Neutrophil (primary cell): Measurements from ENCODE around the gene PI4KA.

ENCODE experiments used
- H3K27ac ChIP-seq: fragments of 200-600 bp; sonication (generic); 2 replicates; pipeline ENCODE4 v1.5.1; 2016; ENCODE audit warnings: mild to moderate bottlenecking, moderate library complexity
- H3K27me3 ChIP-seq: fragments of 200-600 bp; sonication (generic); 2 replicates; pipeline ENCODE4 v1.6.0; 2016; ENCODE audit warnings: mild to moderate bottlenecking
- H3K36me3 ChIP-seq: fragments of 200-600 bp; sonication (generic); 2 replicates; pipeline ENCODE4 v1.5.1; 2017
- H3K4me1 ChIP-seq, 2 experiments: fragments of 200-600 bp in 1 of 2; sonication (generic) in 1 of 2; 1 replicate in 1 of 2; 2 replicates in 1 of 2; pipeline versions ENCODE4 v1.5.1 to v1.6.1; 2013 to 2016; ENCODE audit warnings: low read depth in 1 of 2, low read length in 1 of 2, mild to moderate bottlenecking in 1 of 2, moderate library complexity in 1 of 2; ENCODE audit not compliant: control insufficient read depth in 1 of 2, insufficient read depth in 1 of 2
- H3K4me3 ChIP-seq, 2 experiments: fragments of 200-600 bp in 1 of 2; sonication (generic) in 1 of 2; 1 replicate in 1 of 2; 2 replicates in 1 of 2; pipeline ENCODE4 v1.5.1; 2013 to 2016; ENCODE audit warnings: low read depth in 1 of 2, low read length in 1 of 2, mild to moderate bottlenecking in 1 of 2, moderate library complexity in 1 of 2
- H3K9me3 ChIP-seq: fragments of 200-600 bp; sonication (generic); 2 replicates; pipeline ENCODE4 v1.5.1; 2016
- TF ChIP-seq, protein P1 (sequence below): fragments of 200-600 bp; sonication (generic); IDR thresholded peaks from 2 replicates; pipeline ENCODE4 v1.5.1; 2016; ENCODE audit warnings: antibody characterized with exemption

PI4KA gene

DNA sequence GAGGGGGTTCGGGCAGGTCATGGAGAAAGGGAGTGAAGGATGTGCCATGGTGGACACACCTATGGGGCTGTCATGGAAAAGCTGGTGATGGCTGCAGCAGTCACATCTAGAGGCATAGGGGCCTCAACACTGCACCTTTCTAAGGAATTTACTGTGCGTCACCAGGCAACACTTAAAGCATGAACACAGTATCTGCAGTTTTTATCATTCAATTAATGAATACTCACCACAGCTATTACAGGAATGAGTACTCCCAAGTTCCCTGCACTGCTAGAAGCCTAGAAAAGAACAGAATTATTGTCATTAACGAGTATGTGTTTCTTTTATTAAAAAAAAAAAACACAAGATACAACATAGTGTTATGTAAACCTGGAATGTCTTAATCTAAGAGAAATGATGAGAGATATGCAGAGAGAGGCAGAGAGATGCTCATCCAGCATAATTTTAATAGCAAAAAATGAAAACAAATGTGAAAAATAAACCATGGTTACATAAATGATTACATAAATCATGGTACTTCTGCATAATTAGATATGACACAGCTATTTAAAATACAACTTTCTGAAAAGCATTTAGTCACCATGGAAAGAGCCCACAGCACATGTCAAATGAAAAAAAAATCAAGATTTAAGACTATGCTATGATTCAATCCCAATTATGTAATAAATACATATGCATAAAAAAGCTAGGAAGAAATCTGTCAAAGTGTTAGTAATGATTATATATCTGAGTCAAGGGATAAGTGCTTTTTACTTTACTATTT is 65.5 kb downstream of the PI4KA start:
- Histone ChIP-seq H3K4me3 (no peak overlapping the region), H3K36me3 (peaks cover 89% of the 10 kb centered on the region), H3K27ac (no peak overlapping the region), H3K27me3 (no peaks in the 10 kb centered on the region), H3K9me3 (no peaks in the 10 kb centered on the region), H3K4me1 (no peaks in the 10 kb centered on the region)
- TF ChIP-seq, protein P1, sequence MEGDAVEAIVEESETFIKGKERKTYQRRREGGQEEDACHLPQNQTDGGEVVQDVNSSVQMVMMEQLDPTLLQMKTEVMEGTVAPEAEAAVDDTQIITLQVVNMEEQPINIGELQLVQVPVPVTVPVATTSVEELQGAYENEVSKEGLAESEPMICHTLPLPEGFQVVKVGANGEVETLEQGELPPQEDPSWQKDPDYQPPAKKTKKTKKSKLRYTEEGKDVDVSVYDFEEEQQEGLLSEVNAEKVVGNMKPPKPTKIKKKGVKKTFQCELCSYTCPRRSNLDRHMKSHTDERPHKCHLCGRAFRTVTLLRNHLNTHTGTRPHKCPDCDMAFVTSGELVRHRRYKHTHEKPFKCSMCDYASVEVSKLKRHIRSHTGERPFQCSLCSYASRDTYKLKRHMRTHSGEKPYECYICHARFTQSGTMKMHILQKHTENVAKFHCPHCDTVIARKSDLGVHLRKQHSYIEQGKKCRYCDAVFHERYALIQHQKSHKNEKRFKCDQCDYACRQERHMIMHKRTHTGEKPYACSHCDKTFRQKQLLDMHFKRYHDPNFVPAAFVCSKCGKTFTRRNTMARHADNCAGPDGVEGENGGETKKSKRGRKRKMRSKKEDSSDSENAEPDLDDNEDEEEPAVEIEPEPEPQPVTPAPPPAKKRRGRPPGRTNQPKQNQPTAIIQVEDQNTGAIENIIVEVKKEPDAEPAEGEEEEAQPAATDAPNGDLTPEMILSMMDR: no peak

DNA sequence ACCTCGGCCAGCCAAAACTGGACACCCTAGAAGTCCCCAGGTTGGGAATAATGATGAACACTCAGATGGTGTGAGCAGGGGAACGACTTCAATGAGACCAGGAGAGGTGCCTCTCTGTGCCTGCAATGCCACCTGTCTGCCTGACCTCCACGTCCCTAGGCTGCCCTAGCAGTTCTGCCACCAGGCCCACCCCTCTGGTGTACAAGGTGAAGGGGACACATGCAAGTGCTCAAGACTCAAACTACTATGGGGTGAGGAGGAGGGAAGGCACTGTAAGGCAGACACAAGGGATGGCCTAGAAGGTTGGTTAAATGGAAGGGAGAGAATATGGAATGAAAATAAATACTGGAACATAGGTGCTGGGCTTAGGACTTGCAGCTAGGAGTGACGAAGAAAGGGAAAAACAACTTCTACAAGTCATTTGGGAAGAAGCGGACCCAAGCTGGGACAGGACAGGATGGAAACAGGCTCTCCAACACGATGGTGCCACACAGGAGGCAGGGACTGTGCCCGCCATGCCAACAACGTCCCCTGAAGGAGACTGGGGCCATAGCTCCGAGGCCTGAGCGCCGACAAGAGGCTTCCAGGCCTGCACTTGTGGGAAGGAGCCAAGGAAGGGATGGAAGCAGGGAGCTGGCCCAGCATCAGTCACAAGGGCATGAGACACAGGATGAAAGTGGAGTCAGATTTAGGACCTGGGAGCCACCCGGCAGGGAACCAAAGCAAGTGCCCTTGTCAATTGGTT is 66.2 kb downstream of the PI4KA start:
- TF ChIP-seq, protein P1: no peak
- H3K36me3 ChIP-seq: peaks cover 89% of the 10 kb centered on the region

DNA sequence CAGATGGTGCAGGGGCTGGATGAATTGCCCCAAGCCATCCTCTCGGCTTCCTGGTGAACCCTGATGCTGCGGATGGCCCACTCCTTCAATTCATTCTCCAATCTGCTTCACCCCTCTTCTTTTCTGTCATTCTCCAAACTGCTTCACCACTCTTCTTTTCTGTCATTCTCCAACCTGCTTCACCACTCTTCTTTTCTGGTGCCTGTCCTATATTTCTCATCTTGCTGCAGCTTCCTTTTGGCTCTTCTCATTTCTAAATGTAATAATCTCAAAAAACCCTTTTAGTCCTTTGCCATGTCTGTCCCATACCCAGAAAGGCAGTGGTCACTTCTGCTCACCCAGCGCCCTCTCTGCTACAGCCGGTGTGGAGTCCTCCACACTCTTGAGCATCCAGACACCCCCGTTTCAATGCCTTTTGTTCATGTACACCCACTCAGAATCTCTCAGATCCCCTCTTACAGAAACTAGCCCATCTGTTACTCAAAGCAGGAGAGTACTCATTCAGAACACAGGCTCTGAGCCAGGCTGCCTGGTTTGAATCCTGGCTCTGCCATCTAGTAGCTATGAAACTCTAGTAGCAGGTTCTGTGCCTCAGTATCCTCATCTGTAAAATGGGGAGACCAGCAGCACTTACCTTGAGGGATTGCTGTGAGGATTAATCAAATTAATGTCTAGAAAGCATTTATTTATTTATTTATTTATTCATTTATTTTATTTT is 69.8 kb downstream of the PI4KA start:
- Histone ChIP-seq H3K27me3 (no peaks in the 10 kb centered on the region), H3K36me3 (peaks cover 83% of the 10 kb centered on the region), H3K4me3 (no peak overlapping the region), H3K4me1 (peaks cover 2 to 6% of the 10 kb centered on the region in 2 experiments), H3K9me3 (no peaks in the 10 kb centered on the region), H3K27ac (no peak overlapping the region)
- TF ChIP-seq, protein P1: no peak

More for the DNA sequence above, 66.2 kb downstream of the PI4KA start:
- Histone ChIP-seq H3K4me3 (no peak overlapping the region), H3K27ac (no peak overlapping the region), H3K9me3 (no peaks in the 10 kb centered on the region), H3K27me3 (no peaks in the 10 kb centered on the region), H3K4me1 (no peaks in the 10 kb centered on the region)

DNA sequence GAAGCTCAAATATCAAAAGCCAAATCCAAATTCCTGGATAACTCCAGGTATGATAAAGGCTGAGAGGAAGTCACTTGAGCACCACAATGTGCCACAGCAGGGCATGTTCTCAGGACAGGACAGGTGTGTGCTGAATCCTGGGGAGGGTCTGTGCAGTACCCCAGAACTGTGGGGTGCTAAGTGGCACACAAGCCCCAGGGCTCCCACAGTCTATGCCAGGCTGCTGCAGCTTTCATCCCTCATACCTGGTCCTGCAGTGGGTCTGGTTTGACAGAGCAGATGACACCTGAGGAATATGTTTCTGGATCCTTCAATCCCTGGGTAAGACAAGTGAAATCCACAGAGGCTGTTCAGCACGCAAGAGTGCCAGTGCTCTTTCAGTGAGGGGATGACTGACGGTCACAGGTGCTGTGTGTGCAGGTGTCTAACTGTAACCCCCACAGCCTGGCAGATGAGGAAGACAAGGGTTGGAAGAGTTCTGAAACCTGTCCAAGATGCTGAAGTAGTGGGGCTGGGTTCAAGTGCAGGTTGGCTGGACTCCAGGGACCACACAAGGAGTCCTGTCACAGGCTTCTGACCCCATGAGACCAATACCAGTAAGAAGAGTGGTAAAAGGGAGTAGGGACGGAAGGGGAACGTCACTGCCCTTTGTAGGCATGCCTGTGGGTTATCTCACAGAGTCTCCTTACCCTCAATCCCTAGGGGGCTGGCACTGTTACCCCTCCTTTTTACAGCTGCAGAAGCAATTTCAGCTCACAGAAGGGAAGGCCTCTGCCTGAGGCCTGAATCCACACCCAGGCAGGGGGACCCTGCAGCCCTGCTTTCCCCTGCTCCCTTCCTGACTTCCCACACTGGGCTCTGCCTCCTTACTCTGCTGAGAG is 70.6 kb downstream of the PI4KA start:
- TF ChIP-seq, protein P1: no peak
- Histone ChIP-seq H3K36me3 (peaks cover 82% of the 10 kb centered on the region), H3K9me3 (no peaks in the 10 kb centered on the region), H3K27me3 (no peaks in the 10 kb centered on the region), H3K4me1 (peaks cover 7 to 9% of the 10 kb centered on the region in 2 experiments), H3K27ac (no peak overlapping the region), H3K4me3 (no peak overlapping the region)

DNA sequence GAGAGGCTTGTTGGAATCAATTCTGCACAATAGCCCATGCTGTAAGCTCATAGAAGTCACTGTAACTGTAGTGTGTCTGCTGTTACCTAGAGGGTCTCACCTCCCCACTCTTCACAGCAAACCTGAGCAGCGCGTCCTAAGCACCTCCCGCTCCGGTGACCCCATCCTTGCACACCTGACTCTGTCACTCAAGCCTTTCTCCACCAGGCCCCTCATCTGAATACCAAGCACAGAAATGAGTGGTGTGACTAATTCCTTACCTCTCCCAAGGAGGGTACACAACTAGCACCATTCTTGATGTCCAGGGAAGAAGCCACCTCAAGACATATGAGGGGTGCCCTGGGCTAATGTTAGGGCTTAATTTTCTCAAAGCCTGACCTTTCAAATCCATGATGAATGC is 71.4 kb downstream of the PI4KA start:
- TF ChIP-seq, protein P1: no peak
- Histone ChIP-seq H3K4me3 (no peak overlapping the region), H3K27me3 (no peaks in the 10 kb centered on the region), H3K27ac (no peak overlapping the region), H3K9me3 (no peaks in the 10 kb centered on the region), H3K36me3 (peaks cover 74% of the 10 kb centered on the region), H3K4me1 (peaks cover 15 to 16% of the 10 kb centered on the region in 2 experiments)
